NCI-H2107 treated with DMSO at 0.1 percent for 48 hours (cell line): ENCODE measurements around the gene SENP7.
"Not testable (repeated sequence)": the region's sequence is repeated elsewhere in the genome, so short reads cannot be mapped to it uniquely, and the experiment has no call there.

Source experiments
- DNase-seq: peaks from one replicate; lab custom pipeline; 2025; ENCODE audit not compliant: unreplicated experiment; lab: John Stamatoyannopoulos, UW

Gene SENP7

GRCh38 chr3:101362406-101362805, 150.6 kb downstream of the SENP7 start:
- no peak for DNase-seq

DNA sequence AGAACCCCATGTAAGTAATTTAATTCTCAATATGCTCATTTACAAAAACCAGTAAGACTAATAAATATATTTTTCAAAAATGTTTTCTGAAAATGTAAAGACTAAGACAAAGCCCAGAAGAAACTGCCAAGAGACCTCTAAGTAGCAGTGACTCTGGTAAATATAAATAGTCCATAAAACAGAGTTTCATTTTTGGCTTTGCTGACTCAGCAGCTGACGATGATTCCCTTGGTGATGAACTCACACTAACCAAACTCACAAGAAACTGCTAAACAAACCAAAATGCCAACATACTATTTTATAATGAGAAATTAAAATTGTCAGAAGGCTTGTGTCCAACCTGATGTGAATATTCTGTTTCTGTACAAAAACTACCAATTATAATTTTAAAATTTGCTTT, 161.2 kb downstream of the SENP7 start:
- DNase-seq, result no peak

- DNase-seq, result no peak
Observed at GRCh38 chr3:101340591-101340990, 172.4 kb downstream of the SENP7 start.

GRCh38 chr3:101333883-101334282, 179.1 kb downstream of the SENP7 start:
- DNase-seq, result no peak

- no peak for DNase-seq
Observed at GRCh38 chr3:101329016-101329673, 183.9 kb downstream of the SENP7 start.

- DNase-seq, result no peak
Observed at GRCh38 chr3:101325393-101326134, 187.4 kb downstream of the SENP7 start.

DNA sequence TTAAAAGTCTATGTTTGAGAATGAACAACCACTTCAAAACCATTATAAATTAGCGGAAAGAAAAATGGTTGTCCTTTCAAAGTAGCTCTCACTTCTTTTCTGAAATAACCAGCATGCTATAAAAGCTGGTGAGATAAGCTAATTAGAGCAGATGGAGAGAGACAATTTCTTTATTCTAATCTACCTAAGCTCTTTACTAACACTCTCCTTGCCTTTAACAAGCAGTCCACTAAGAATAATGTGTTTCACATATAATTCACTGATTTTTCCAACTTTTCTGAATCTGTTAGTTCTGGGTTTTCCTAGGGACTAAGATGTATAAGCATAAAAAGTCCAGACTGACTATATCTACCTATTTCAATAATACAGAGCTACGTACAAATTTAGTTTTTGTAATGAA, 192.5 kb downstream of the SENP7 start, which contains the start of gene IMPG2:
TSS of gene IMPG2 (minus strand) at position 101 of the 400 bp plus-strand sequence. CDS start 203 bp downstream, outside the sequence.
- DNase-seq, result no peak

DNA sequence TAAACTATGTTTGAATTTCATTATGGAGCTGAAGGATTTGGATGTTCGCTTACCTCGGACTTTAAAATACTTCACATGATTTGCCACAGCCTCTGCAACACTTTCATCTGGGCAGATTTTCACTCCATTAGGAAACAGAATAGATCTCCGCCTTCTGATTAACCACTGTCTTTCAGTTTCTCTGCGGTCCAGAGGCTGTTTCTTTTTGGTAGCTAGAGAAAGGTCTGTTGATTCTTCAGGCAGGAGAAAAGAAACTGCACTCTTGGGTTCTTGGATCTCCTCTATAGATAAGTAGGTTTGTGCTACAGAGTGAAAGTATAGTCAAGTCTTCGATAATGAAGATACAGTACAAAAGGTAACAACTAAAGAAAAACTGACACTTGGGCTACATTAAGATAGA, 193.5 kb downstream of the SENP7 start:
- no peak for DNase-seq

DNA sequence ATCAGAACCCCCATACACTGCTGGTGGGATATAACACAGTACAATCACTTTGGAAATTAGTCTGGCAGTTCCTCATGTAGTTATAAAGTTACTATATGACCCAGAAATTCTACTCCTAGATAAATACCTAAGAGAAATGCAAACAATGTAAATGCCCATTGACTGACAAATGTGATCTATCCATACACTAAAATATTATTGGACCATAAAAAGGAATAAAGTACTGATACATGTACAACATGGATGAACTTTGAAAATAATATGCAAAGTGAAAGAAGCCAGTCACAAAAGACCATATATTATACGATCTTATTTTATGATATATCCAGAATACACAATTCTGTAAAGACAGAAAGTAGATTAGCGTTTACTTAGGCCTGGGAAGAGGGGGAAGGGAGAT, 200.5 kb downstream of the SENP7 start:
- no peak for DNase-seq

GRCh38 chr3:101311676-101312075, 201.3 kb downstream of the SENP7 start:
- DNase-seq, result no peak

GRCh38 chr3:101310978-101311375, 202.0 kb downstream of the SENP7 start:
- no peak for DNase-seq

DNA sequence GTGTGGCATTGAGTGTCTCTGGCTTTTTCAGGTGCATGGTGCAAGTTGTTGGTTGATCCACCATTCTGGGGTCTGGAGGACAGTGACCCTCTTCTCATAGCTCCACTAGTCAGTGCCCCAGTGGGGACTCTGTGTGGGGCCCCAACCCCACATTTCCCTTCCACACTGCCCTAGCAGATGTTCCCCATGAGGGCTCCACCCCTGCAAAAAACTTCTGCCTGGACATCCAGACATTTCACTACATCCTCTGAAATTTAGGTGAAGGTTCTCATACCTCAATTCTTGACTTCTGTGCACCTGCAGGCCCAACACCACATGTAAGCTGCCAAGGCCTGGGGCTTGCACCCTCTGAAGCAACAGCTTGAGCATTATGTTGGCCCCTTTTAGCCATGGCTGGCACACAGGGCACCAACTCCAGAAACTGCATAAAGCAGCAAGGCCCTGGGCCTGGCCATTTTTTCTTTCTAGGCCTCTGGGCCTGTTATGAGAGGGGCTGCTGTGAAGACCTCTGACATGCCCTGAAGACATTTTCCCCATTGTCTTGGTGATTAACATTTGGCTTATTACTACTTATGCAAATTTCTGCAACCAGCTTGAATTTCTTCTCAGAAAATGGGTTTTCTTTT, 204.8 kb downstream of the SENP7 start:
- DNase-seq, result not testable (repeated sequence)

DNA sequence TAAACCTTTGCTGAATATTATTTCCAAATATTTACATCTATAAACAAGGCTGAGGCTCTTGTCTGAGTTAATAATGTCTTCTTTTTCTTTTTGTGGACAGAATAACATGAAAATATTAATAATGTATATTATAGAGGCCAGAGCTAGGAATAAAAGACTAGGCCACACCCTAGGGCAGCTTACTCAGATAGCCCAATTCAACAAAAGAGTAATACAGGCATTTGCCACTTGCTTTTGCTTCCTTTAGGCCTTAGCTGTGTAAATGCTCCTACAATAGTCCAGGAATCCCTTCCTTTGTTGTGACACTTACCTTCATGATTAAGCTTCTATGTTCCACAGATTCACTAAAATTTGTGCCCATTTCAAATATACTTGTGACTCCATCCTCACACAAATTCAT, 209.2 kb downstream of the SENP7 start:
- DNase-seq, result no peak

DNA sequence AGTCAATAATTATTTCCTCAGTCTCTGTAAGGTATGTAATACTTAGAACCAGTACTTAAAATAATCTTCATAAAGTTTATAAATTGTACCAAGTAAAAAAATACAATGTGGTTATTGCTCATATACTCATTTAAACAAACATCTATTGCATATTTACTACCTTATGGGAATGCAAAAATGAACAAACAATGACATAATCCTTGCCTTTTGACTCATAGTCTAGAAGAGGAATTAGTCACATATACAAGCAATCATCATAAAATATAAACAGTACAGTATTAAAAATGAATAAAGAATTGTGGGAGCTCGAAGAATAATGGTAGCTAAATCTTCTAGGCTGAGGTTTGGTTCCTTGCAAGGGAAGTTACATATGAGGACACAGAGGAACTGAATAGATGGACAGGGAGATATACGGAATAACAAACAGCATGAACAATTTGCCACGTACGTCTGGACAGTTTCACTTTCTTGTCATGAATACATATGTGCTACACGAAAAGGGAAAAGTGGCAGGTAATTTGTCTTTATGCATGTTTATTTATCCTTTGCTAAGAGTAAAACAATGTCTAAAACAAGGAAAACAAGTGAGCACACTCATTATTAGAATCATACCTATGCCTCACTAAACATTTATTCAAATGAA, 209.8 kb downstream of the SENP7 start:
- DNase-seq, result no peak

DNA sequence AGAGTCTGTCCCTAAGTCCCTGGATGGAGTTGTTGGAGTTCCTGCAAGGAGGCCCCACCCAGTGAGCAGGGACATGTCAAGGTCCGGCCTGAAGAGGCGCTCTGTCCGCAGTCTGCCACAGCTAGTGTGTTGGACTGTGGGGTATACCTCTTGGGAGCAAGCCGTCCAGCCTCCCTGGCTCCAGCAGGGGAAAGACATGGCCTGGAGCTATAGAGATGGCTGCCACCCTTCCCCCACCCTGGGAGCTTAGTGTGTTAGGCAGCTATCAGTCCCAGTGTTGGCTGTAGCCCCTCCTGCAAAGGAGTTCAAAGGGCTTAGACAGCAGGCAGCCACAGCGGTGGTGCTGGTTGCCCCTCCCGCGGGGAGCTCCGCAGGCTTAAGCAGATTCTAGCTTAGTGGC, 212.9 kb downstream of the SENP7 start:
- no peak for DNase-seq

DNA sequence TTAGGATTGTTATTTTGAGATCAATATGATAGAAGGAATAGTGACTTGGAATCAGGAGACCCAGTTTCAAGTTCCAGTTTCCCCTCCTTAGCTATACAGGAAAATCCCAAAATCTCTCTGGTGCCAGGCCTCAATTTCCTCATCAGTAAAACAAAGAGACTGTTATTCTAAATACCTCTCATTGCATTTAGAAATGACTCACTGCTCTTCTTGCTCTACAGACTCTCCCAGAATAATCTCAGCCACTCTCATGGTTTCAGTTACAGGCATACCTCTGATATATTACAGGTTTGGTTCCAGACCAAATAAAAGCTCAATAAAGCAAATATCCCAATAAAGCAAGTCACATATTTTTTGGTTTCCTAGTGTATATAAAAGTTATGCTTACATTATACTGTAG, 221.0 kb downstream of the SENP7 start:
- no peak for DNase-seq

DNA sequence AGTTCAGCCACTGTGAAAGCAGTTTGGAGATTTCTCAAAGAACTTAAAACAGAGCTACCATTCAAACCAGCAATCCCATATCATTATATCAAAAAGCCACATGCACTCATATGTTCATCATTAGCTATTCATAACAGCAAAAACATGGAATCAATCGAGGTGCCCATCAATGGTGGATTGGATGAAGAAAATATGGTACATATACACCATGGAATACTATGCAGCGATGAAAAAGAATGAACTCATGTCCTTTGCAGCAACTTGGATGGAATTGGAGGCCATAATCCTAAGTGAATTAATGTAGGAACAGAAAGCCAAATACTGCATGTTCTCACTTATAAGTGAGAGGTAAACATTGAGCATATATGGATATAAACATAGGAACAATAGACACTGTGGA, 224.7 kb downstream of the SENP7 start:
- DNase-seq, result no peak

DNA sequence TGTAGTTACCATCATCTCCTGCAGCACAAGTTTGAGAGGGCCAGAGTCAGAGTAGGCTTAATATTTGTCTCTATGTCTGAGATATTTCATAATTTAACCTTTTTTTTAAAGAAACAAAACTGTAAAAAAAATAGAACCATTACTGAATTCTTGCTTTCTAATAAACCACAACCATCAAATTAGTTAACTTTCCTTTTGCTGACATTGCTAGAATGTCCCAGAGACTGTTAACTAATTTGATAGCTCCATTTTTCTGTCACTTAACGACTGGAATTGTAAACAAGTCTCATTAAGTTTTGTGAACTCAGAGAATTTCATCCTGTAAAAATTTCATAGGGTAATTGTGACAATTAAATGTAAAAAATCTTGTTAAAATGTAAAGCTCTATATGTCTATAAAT, 228.3 kb downstream of the SENP7 start:
- no peak for DNase-seq

DNA sequence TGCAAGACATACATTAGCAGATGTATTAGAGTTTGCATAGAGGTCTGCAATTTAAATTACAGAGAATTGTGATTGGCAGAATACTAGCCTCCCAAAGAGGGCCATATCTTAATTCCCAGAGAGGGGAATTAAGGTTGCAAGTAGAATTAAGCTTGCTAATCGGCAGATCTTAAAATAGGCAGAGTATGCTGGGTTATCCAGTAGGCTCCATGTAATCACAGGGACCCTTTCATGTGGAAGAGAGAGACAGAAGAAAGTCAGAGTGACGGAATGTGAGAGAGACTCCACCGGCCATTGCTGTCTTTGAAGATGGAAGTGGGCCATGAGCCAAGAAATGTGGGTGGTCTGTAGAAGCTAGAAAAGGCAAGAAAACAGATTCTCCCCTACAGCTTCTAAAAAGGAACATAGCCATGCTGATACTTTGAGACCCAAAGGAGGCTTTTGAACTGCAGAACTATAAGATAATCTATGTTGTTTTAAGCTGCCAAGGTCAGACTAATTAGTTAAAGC, 231.4 kb downstream of the SENP7 start:
- no peak for DNase-seq

- DNase-seq, result no peak
Observed at GRCh38 chr3:101279765-101280385, 233.1 kb downstream of the SENP7 start.

DNA sequence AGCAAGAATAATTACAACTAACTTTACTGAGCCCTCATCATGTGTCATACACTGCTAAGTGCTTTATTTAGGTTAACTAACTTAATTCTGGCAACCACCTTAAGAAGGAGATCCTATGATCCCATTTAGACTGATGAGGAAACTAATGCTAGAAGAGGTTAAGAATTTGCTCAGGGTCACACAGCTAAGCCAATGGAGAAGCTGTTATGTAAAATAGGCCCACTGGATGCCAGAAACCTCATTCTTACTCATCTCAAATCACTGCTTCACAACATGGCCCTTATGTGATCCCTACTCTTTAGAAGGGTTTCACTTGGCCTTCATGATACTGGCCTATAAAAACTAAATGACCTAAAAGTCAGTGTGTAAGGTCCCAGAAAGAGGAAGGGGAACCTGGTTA, 233.8 kb downstream of the SENP7 start:
- no peak for DNase-seq
